Measurements from ENCODE around the gene STIMATE.

DNA sequence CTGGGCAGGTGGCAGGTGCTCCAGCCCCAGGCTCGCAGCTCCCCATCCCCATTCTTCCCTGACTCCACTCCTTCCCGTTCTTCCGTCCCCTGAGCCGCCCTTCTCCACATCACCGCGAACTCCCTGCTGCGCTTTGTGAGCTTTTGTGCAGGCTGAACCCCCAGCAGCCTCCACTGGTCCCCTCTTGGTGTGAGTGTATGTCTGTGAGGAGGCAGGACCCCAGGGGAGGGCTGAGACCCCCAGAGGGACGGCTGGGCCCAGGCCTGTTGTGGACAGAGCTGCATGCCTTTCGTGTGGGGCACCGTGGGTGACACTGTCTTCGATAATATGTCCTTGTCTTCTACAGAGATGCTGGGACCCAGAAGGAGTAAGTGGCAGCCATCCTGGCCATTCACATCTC lies 110.1 kb downstream of the STIMATE start:
- TF ChIP-seq, protein P1, sequence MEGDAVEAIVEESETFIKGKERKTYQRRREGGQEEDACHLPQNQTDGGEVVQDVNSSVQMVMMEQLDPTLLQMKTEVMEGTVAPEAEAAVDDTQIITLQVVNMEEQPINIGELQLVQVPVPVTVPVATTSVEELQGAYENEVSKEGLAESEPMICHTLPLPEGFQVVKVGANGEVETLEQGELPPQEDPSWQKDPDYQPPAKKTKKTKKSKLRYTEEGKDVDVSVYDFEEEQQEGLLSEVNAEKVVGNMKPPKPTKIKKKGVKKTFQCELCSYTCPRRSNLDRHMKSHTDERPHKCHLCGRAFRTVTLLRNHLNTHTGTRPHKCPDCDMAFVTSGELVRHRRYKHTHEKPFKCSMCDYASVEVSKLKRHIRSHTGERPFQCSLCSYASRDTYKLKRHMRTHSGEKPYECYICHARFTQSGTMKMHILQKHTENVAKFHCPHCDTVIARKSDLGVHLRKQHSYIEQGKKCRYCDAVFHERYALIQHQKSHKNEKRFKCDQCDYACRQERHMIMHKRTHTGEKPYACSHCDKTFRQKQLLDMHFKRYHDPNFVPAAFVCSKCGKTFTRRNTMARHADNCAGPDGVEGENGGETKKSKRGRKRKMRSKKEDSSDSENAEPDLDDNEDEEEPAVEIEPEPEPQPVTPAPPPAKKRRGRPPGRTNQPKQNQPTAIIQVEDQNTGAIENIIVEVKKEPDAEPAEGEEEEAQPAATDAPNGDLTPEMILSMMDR (IDR thresholded peaks at IDR 0.05): no peak
- no peak for TF ChIP-seq POLR2A (IDR thresholded peaks at IDR 0.05)

Measured in lower leg skin (tissue), 3 donors.